ENCODE data around the gene ARHGAP23.
A peak's percentile ranks its signal among the peaks of the same experiment; 100 is the strongest.
"Not testable (repeated sequence)": the region's sequence is repeated elsewhere in the genome, so short reads cannot be mapped to it uniquely, and the experiment has no call there.

Gene ARHGAP23

GRCh38 chr17:38492067-38493040 is 64.1 kb downstream of the ARHGAP23 start:
- peak; percentile 83 for DNase-seq

- not testable (repeated sequence) for DNase-seq
Observed at GRCh38 chr17:38494152-38494551, 65.9 kb downstream of the ARHGAP23 start.

GRCh38 chr17:38497656-38498055 is 69.4 kb downstream of the ARHGAP23 start:
- DNase-seq = not testable (repeated sequence)

GRCh38 chr17:38498353-38498752 is 70.1 kb downstream of the ARHGAP23 start:
- no peak for DNase-seq

GRCh38 chr17:38499230-38499629 is 71.0 kb downstream of the ARHGAP23 start:
- not testable (repeated sequence) for DNase-seq

GRCh38 chr17:38501718-38502117 is 73.5 kb downstream of the ARHGAP23 start:
- not testable (repeated sequence) for DNase-seq

- DNase-seq = not testable (repeated sequence)
Observed at GRCh38 chr17:38503286-38503913, 75.1 kb downstream of the ARHGAP23 start.

GRCh38 chr17:38504216-38504615 is 76.0 kb downstream of the ARHGAP23 start:
- no peak for DNase-seq

GRCh38 chr17:38507436-38507835 is 79.2 kb downstream of the ARHGAP23 start:
- DNase-seq = no peak

- DNase-seq = no peak
Observed at GRCh38 chr17:38507921-38508569, 79.8 kb downstream of the ARHGAP23 start.

GRCh38 chr17:38508570-38508950 is 80.3 kb downstream of the ARHGAP23 start:
- no peak for DNase-seq

GRCh38 chr17:38508954-38509771 is 80.9 kb downstream of the ARHGAP23 start:
- peak; percentile 11 for DNase-seq

GRCh38 chr17:38509772-38510420 is 81.6 kb downstream of the ARHGAP23 start:
- DNase-seq = no peak

GRCh38 chr17:38510421-38511149 is 82.3 kb downstream of the ARHGAP23 start:
- DNase-seq = no peak

GRCh38 chr17:38511150-38512108 is 83.2 kb downstream of the ARHGAP23 start:
- peak; percentile 66 for DNase-seq

- DNase-seq = no peak
Observed at GRCh38 chr17:38512473-38513058, 84.3 kb downstream of the ARHGAP23 start.

GRCh38 chr17:38526526-38526925 is 98.3 kb downstream of the ARHGAP23 start:
- not testable (repeated sequence) for DNase-seq

- not testable (repeated sequence) for DNase-seq
Observed at GRCh38 chr17:38528141-38528540, 99.9 kb downstream of the ARHGAP23 start.

GRCh38 chr17:38530856-38531255 is 102.6 kb downstream of the ARHGAP23 start:
- DNase-seq = not testable (repeated sequence)

- not testable (repeated sequence) for DNase-seq
Observed at GRCh38 chr17:38531761-38532160, 103.5 kb downstream of the ARHGAP23 start.

Data from kidney glomerular epithelial cell (primary cell).